ENCODE measurements around the gene HAUS3. TPM values are rescaled to one million over a fixed set of nuclear protein-coding genes. Genes with fewer than 3 reads are reported as not detected.

Gene HAUS3
- total and polyA plus RNA-seq, 10 of the 15 experiments (the other 5 are each of a cell fraction or from before 2014, with no cell fraction given), result 4.2 to 23.9 (median 12.3) TPM

DNA sequence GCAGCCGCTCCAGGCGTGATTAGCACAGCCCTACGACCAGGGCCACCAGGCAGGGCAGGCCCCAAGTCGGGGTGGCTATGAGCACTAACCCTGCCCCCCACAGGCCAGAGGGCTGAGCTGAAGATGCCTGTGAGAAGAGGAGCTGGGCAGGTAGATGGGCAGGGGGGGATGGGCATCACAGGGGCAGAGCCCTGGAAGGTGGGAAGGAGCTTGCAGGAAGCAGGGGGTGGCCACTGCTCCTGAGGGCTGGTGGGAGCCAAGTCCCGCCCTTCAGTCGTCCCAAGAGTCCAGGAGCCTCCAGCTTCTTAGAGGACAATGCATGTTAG, 27.2 kb upstream of the HAUS3 start:
- 13% methylated on average over 6 of the region's 6 CpGs for WGBS (ENCODE audit: insufficient coverage, insufficient replicate concordance, low lambda C conversion rate, missing lambda C conversion rate)
- POLR2A ChIA-PET, result no interaction called here
- H3K9ac ChIP-seq (ENCODE audit: control insufficient read depth, insufficient read depth, low read length), result no peak overlapping the region

More for the DNA sequence above, 27.2 kb upstream of the HAUS3 start:
- SMC1A ChIA-PET (ENCODE audit: uncharacterized antibody, unreplicated experiment), result no interaction called here
- FAIRE-seq (no peak), DNase-seq (ENCODE audit: low read depth, low spot score) (no peak), ATAC-seq (no peak)
- H3K27ac ChIP-seq (ENCODE audit: control insufficient read depth, insufficient read depth), result no peak overlapping the region
- no TSS peak for BruUV-seq (replicated peaks)
- TF ChIP-seq JUNB (IDR thresholded peaks at IDR 0.05) (no peak), HDAC2 (IDR thresholded peaks at IDR 0.05) (no peak), FOXM1 (IDR thresholded peaks at IDR 0.05; ENCODE audit: low read depth, low read length) (no peak)
- TF ChIP-seq, protein P1, sequence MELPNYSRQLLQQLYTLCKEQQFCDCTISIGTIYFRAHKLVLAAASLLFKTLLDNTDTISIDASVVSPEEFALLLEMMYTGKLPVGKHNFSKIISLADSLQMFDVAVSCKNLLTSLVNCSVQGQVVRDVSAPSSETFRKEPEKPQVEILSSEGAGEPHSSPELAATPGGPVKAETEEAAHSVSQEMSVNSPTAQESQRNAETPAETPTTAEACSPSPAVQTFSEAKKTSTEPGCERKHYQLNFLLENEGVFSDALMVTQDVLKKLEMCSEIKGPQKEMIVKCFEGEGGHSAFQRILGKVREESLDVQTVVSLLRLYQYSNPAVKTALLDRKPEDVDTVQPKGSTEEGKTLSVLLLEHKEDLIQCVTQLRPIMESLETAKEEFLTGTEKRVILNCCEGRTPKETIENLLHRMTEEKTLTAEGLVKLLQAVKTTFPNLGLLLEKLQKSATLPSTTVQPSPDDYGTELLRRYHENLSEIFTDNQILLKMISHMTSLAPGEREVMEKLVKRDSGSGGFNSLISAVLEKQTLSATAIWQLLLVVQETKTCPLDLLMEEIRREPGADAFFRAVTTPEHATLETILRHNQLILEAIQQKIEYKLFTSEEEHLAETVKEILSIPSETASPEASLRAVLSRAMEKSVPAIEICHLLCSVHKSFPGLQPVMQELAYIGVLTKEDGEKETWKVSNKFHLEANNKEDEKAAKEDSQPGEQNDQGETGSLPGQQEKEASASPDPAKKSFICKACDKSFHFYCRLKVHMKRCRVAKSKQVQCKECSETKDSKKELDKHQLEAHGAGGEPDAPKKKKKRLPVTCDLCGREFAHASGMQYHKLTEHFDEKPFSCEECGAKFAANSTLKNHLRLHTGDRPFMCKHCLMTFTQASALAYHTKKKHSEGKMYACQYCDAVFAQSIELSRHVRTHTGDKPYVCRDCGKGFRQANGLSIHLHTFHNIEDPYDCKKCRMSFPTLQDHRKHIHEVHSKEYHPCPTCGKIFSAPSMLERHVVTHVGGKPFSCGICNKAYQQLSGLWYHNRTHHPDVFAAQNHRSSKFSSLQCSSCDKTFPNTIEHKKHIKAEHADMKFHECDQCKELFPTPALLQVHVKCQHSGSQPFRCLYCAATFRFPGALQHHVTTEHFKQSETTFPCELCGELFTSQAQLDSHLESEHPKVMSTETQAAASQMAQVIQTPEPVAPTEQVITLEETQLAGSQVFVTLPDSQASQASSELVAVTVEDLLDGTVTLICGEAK (IDR thresholded peaks at IDR 0.05; ENCODE audit: borderline replicate concordance), result no peak
- TF ChIP-seq, protein P2, sequence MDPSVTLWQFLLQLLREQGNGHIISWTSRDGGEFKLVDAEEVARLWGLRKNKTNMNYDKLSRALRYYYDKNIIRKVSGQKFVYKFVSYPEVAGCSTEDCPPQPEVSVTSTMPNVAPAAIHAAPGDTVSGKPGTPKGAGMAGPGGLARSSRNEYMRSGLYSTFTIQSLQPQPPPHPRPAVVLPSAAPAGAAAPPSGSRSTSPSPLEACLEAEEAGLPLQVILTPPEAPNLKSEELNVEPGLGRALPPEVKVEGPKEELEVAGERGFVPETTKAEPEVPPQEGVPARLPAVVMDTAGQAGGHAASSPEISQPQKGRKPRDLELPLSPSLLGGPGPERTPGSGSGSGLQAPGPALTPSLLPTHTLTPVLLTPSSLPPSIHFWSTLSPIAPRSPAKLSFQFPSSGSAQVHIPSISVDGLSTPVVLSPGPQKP (IDR thresholded peaks at IDR 0.05; ENCODE audit: low read depth, low read length), result no peak
- TF ChIP-seq, protein P3, sequence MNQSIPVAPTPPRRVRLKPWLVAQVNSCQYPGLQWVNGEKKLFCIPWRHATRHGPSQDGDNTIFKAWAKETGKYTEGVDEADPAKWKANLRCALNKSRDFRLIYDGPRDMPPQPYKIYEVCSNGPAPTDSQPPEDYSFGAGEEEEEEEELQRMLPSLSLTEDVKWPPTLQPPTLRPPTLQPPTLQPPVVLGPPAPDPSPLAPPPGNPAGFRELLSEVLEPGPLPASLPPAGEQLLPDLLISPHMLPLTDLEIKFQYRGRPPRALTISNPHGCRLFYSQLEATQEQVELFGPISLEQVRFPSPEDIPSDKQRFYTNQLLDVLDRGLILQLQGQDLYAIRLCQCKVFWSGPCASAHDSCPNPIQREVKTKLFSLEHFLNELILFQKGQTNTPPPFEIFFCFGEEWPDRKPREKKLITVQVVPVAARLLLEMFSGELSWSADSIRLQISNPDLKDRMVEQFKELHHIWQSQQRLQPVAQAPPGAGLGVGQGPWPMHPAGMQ (IDR thresholded peaks at IDR 0.05; ENCODE audit: borderline replicate concordance), result no peak
- no peak overlapping the region for H3K4me3 ChIP-seq
- no peaks in the 10 kb centered on the region for H3K27me3 ChIP-seq (replicated peaks in 1 of 2; ENCODE audit: control insufficient read depth in 2 of 2, insufficient read depth in 2 of 2, low read length in 1 of 2)
- in situ Hi-C loops (cut with MboI) (no loop called here), intact Hi-C loops (cut with micrococcal nuclease; ENCODE audit: unreplicated experiment) (loop anchor here (10.0 kb wide), 1 partner anchor 806 kb away; the partner anchor contains the start of genes HTT and HTT-AS)
- H3K79me2 ChIP-seq (ENCODE audit: control insufficient read depth, insufficient read depth, low read length), result no peaks in the 10 kb centered on the region
- RAD21 ChIA-PET (ENCODE audit: unreplicated experiment), result no interaction called here
- H3K9me3 ChIP-seq (replicated peaks; ENCODE audit: control insufficient read depth, insufficient read depth, low read length), result no peaks in the 10 kb centered on the region
- H2AFZ ChIP-seq (ENCODE audit: control insufficient read depth, low read depth, low read length), result no peak overlapping the region
- no peaks in the 10 kb centered on the region for H3K36me3 ChIP-seq (ENCODE audit: control insufficient read depth in 2 of 2, insufficient read depth in 2 of 2, low read length in 1 of 2)
- no peak overlapping the region for H3K4me2 ChIP-seq (ENCODE audit: control insufficient read depth, insufficient read depth)
- H3K4me1 ChIP-seq (ENCODE audit: control insufficient read depth, insufficient read depth, low read length), result no peaks in the 10 kb centered on the region
- CTCF ChIA-PET, result no interaction called here
- no peaks in the 10 kb centered on the region for H4K20me1 ChIP-seq (ENCODE audit: control insufficient read depth, insufficient read depth)

Data from GM12878 (cell line).